Trophoblast cell (in vitro differentiated cells and primary cell): ENCODE data around the gene CDH7.

ENCODE experiments used
- DNase-seq, 2 donors: peaks; one replicate each; pipeline ENCODE4 v3.0.0-alpha.2; 2016
- H2AFZ ChIP-seq: 2 replicates; pipeline ENCODE4 v1.6.1; 2013; ENCODE audit warnings: low read length, moderate library complexity, mild to moderate bottlenecking; ENCODE audit not compliant: insufficient read depth, poor library complexity
- H2AK5ac ChIP-seq: 2 replicates; pipeline ENCODE4 v1.6.1; 2013; ENCODE audit warnings: mild to moderate bottlenecking, low read length
- H2BK120ac ChIP-seq: 2 replicates; pipeline ENCODE4 v1.6.1; 2013; ENCODE audit warnings: low read length, mild to moderate bottlenecking, moderate library complexity; ENCODE audit not compliant: insufficient read depth, poor library complexity
- H2BK12ac ChIP-seq: 2 replicates; pipeline ENCODE4 v1.6.1; 2013; ENCODE audit warnings: mild to moderate bottlenecking, low read length, moderate library complexity
- H2BK5ac ChIP-seq: 2 replicates; pipeline ENCODE4 v1.6.1; 2013; ENCODE audit warnings: low read length, low read depth, moderate library complexity, mild to moderate bottlenecking; ENCODE audit not compliant: poor library complexity
- H3K14ac ChIP-seq: 2 replicates; pipeline ENCODE4 v1.6.1; 2013; ENCODE audit warnings: mild to moderate bottlenecking, low read length
- H3K18ac ChIP-seq: 2 replicates; pipeline ENCODE4 v1.6.1; 2013; ENCODE audit warnings: mild to moderate bottlenecking, low read length
- H3K23ac ChIP-seq: 2 replicates; pipeline ENCODE4 v1.6.1; 2013; ENCODE audit warnings: low read length
- H3K27ac ChIP-seq: 2 replicates; pipeline ENCODE4 v1.5.1; 2013; ENCODE audit warnings: low read depth, mild to moderate bottlenecking, inconsistent platforms, low read length, moderate library complexity
- H3K27me3 ChIP-seq: 2 replicates; pipeline ENCODE4 v1.6.1; 2013; ENCODE audit warnings: inconsistent platforms, mild to moderate bottlenecking, low read length, moderate library complexity; ENCODE audit not compliant: insufficient read depth
- H3K36me3 ChIP-seq, 2 experiments: 1 replicate in 1 of 2; 2 replicates in 1 of 2; pipeline ENCODE4 v1.6.1; 2013; ENCODE audit warnings: low read length in 2 of 2, mild to moderate bottlenecking in 2 of 2, moderate library complexity in 1 of 2; ENCODE audit not compliant: insufficient read depth in 2 of 2, control insufficient read depth in 1 of 2
- H3K4ac ChIP-seq: 2 replicates; pipeline ENCODE4 v1.6.1; 2013; ENCODE audit warnings: low read depth, mild to moderate bottlenecking, low read length, moderate library complexity
- H3K4me1 ChIP-seq, 2 experiments: 1 replicate in 1 of 2; 2 replicates in 1 of 2; pipeline ENCODE4 v1.6.1; 2013; ENCODE audit warnings: low read length in 2 of 2, mild to moderate bottlenecking in 2 of 2, moderate library complexity in 1 of 2; ENCODE audit not compliant: insufficient read depth in 2 of 2, control insufficient read depth in 1 of 2
- H3K4me2 ChIP-seq: 2 replicates; pipeline ENCODE4 v1.6.1; 2013; ENCODE audit warnings: inconsistent platforms, mild to moderate bottlenecking, low read length, moderate library complexity
- H3K4me3 ChIP-seq: 2 replicates; pipeline ENCODE4 v1.5.1; 2013; ENCODE audit warnings: mild to moderate bottlenecking, low read depth, low read length, inconsistent platforms
- H3K79me1 ChIP-seq: one replicate; pipeline ENCODE4 v1.6.1; 2013; ENCODE audit warnings: low read length
- H3K79me2 ChIP-seq: 2 replicates; pipeline ENCODE4 v1.6.1; 2013; ENCODE audit warnings: low read length, mild to moderate bottlenecking; ENCODE audit not compliant: control insufficient read depth, insufficient read depth, poor library complexity
- H3K9ac ChIP-seq: 2 replicates; pipeline ENCODE4 v1.6.1; 2013; ENCODE audit warnings: mild to moderate bottlenecking, low read length
- H3K9me3 ChIP-seq: 2 replicates; pipeline ENCODE4 v1.6.1; 2013; ENCODE audit warnings: low read depth, mild to moderate bottlenecking, control low read depth, inconsistent platforms, low read length; ENCODE audit not compliant: insufficient read depth
- H4K12ac ChIP-seq: 2 replicates; pipeline ENCODE4 v1.6.1; 2013; ENCODE audit warnings: low read depth, mild to moderate bottlenecking, low read length, moderate library complexity
- H4K8ac ChIP-seq: 2 replicates; pipeline ENCODE4 v1.6.1; 2013; ENCODE audit warnings: low read depth, mild to moderate bottlenecking, low read length, moderate library complexity
- H4K91ac ChIP-seq: one replicate; pipeline ENCODE4 v1.6.1; 2013; ENCODE audit warnings: low read depth, mild to moderate bottlenecking, low read length, moderate library complexity
- WGBS: extraction: QIAGEN DNeasy Blood & Tissue Kit; methylation state at CpG from one replicate; pipeline ENCODE4 v1.1.7; 2013; ENCODE audit warnings: missing lambda C conversion rate; ENCODE audit not compliant: insufficient read length, insufficient coverage; ENCODE audit errors: extremely low coverage; 5-methylcytosine and 5-hydroxymethylcytosine counted together

The CDH7 gene

DNA sequence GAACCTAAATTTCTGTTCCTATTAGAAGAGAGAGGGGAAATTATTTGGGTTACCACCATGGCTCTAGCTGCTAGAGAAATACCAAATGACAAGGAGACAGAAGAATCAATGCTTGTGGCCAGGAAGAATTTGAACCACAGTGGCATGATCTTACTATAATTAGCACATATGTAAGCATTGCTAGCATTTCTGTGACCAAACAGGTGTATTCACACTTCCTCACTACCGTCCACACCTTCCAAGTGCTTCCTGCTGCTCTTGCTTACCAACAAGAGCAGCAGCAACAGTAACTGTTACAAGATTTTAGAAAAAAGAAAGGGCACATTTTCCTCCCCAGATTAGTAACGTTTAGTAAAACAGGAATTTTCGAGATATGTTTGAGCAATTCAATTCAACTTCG, 60.5 kb downstream of the CDH7 start:
- no peaks in the 10 kb centered on the region for H3K9me3 ChIP-seq
- H3K4ac ChIP-seq = no peak overlapping the region
- no peaks in the 10 kb centered on the region for H3K36me3 ChIP-seq
- H3K9ac ChIP-seq = no peak overlapping the region
- H3K18ac ChIP-seq = no peak overlapping the region
- H2AFZ ChIP-seq = no peak overlapping the region
- no peak overlapping the region for H4K12ac ChIP-seq
- no peak overlapping the region for H3K23ac ChIP-seq
- H2BK120ac ChIP-seq = no peak overlapping the region
- H3K4me2 ChIP-seq = no peak overlapping the region
- no peak overlapping the region for H3K27ac ChIP-seq
- H2BK5ac ChIP-seq = no peak overlapping the region
- DNase-seq = no peak
- no CpG with 5 or more reads among the region's 4 CpGs for WGBS
- H3K14ac ChIP-seq = no peak overlapping the region
- no peak overlapping the region for H3K4me3 ChIP-seq
- H3K27me3 ChIP-seq = no peaks in the 10 kb centered on the region
- H2AK5ac ChIP-seq = no peak overlapping the region
- no peaks in the 10 kb centered on the region for H3K79me2 ChIP-seq
- H3K4me1 ChIP-seq = no peaks in the 10 kb centered on the region
- no peak overlapping the region for H4K8ac ChIP-seq
- no peak overlapping the region for H2BK12ac ChIP-seq
- H4K91ac ChIP-seq = no peak overlapping the region
- no peaks in the 10 kb centered on the region for H3K79me1 ChIP-seq

DNA sequence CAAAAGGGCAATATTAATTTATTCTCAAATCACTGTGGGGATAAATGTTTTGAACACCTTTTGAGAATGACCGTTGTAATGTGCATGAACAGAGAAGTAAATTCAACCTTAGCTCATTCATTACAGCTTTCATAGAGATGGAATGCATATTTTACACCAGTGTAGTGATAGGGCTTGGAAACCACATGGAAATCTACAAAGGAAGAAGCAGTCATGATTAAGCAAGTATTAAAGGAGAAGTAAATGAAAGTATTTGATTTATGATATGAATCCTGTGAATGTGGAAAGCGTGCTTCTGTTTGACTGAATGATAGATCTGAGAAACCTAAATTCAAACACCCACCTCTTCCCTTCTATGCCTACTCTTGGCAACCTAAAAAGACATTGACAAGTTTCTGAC, 64.7 kb downstream of the CDH7 start:
- H3K9me3 ChIP-seq = no peaks in the 10 kb centered on the region
- H4K12ac ChIP-seq = no peak overlapping the region

DNA sequence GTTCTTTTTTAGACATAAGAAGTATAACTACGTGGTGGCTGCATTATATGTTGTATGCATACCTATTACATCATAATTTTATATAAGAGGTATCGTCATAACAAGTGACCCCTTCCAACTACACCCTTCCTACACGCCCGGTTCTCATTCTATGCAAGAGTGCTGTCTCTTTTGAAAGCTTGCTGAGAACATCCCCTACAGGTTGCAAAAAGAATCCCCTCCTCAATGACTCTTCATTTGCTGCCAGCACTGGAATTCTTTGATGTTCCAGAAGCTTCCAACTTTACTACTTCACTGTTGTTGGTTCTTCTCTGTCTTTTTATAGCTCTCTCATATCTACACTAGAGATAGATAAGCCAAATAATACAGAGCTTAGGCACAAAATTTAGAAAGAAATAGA, 66.4 kb downstream of the CDH7 start:
- Histone ChIP-seq H4K8ac (no peak overlapping the region), H3K9me3 (no peaks in the 10 kb centered on the region), H3K27me3 (no peaks in the 10 kb centered on the region), H3K4me1 (no peaks in the 10 kb centered on the region), H3K14ac (no peak overlapping the region), H3K18ac (no peak overlapping the region), H4K91ac (no peak overlapping the region), H3K27ac (no peak overlapping the region), H3K79me1 (no peaks in the 10 kb centered on the region), H3K36me3 (no peaks in the 10 kb centered on the region), H2BK120ac (no peak overlapping the region), H3K4ac (no peak overlapping the region), H2AK5ac (no peak overlapping the region), H3K4me3 (no peak overlapping the region), H2BK5ac (no peak overlapping the region), H3K79me2 (no peaks in the 10 kb centered on the region), H2AFZ (no peak overlapping the region), H3K23ac (no peak overlapping the region), H2BK12ac (no peak overlapping the region), H4K12ac (no peak overlapping the region), H3K4me2 (no peak overlapping the region), H3K9ac (no peak overlapping the region)
- no CpG with 5 or more reads among the region's 4 CpGs for WGBS
- DNase-seq = no peak

More for the DNA sequence above, 64.7 kb downstream of the CDH7 start:
- no peak overlapping the region for H3K4me2 ChIP-seq
- no peaks in the 10 kb centered on the region for H3K27me3 ChIP-seq
- no peaks in the 10 kb centered on the region for H3K79me2 ChIP-seq
- H3K79me1 ChIP-seq = no peaks in the 10 kb centered on the region
- no peak overlapping the region for H4K8ac ChIP-seq
- H3K36me3 ChIP-seq = no peaks in the 10 kb centered on the region
- H3K14ac ChIP-seq = no peak overlapping the region
- no peak overlapping the region for H3K9ac ChIP-seq
- no peak overlapping the region for H3K23ac ChIP-seq
- H2BK12ac ChIP-seq = no peak overlapping the region
- H2BK5ac ChIP-seq = no peak overlapping the region
- no peak overlapping the region for H3K27ac ChIP-seq
- no peaks in the 10 kb centered on the region for H3K4me1 ChIP-seq
- no peak overlapping the region for H3K18ac ChIP-seq
- no peak overlapping the region for H2AFZ ChIP-seq
- H3K4me3 ChIP-seq = no peak overlapping the region
- no peak overlapping the region for H2BK120ac ChIP-seq
- WGBS = 100% methylated on average over 1 of the region's 2 CpGs
- no peak overlapping the region for H3K4ac ChIP-seq
- no peak for DNase-seq
- no peak overlapping the region for H4K91ac ChIP-seq
- H2AK5ac ChIP-seq = no peak overlapping the region

DNA sequence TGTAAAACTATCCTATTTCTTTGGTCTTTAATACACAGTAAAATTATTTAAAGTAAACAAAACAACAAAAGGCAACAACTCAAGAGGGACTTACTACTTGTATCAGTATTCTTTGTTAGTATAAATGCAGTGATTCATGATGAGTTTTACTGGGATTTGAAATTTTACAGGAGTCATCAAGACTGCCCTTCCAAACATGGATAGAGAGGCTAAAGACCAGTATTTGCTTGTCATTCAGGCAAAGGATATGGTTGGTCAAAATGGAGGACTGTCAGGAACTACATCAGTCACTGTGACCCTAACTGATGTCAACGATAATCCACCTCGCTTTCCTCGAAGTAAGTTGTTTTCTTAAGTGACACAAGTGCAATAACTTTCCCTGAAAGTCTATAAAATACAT, 71.1 kb downstream of the CDH7 start:
- DNase-seq = no peak
- Histone ChIP-seq H3K4me2 (no peak overlapping the region), H3K9ac (no peak overlapping the region), H3K4me1 (no peaks in the 10 kb centered on the region), H3K14ac (no peak overlapping the region), H3K27ac (no peak overlapping the region), H3K23ac (no peak overlapping the region), H4K8ac (no peak overlapping the region), H2AK5ac (no peak overlapping the region), H2AFZ (no peak overlapping the region), H3K27me3 (no peaks in the 10 kb centered on the region), H4K12ac (no peak overlapping the region), H3K79me1 (no peaks in the 10 kb centered on the region), H3K4me3 (no peak overlapping the region), H3K9me3 (no peaks in the 10 kb centered on the region), H3K36me3 (no peaks in the 10 kb centered on the region), H3K79me2 (no peaks in the 10 kb centered on the region), H4K91ac (no peak overlapping the region), H2BK120ac (no peak overlapping the region), H3K18ac (no peak overlapping the region), H2BK5ac (no peak overlapping the region), H2BK12ac (no peak overlapping the region), H3K4ac (no peak overlapping the region)
- no CpG with 5 or more reads among the region's 3 CpGs for WGBS
